K562 (cell line): Measurements from ENCODE around the gene MACROD2. TPM values are rescaled to one million over a fixed set of nuclear protein-coding genes. Genes with fewer than 3 reads are reported as not detected.

ENCODE experiments used
- ATAC-seq: fragments of 200-7000 bp; cut with Tn5 transposase; 3 replicates; pipeline ENCODE4 v1.9.1; 2020; ENCODE audit warnings: moderate library complexity
- BruUV-seq: library from RNA; stranded (reverse); fragments of 400-500 nt; replicated peaks from 2 replicates; lab custom pipeline; 2021; lab: Mats Ljungman, UMichigan
- CTCF ChIA-PET: fragments of 300-600 bp; formaldehyde crosslinking; extraction: SDS; loops from one replicate; lab custom pipeline; 2021; ENCODE audit warnings: low intra/inter-chr PET ratio; lab: Yijun Ruan, JAX
- POLR2A ChIA-PET: fragments of 300-600, 350-650 bp; sonication (Branson Sonifier 250); formaldehyde crosslinking; extraction: SDS; loops from one replicate; lab custom pipeline; 2021; ENCODE audit warnings: antibody characterized with exemption, inconsistent platforms; lab: Yijun Ruan, JAX
- DNase-seq, 4 experiments: peaks; one replicate each; pipeline versions ENCODE4 v3.0.0 to v3.0.0-alpha.2; 2011 to 2018; ENCODE audit warnings: low spot score in 3 of 4, mixed read lengths in 3 of 4; ENCODE audit errors: extremely low read depth in 1 of 4
- FAIRE-seq: peaks from 2 replicates; lab custom pipeline; 2011; peaks lifted over from hg19 to GRCh38; lab: Jason Lieb, UNC
- H2AFZ ChIP-seq: 2 replicates; pipeline ENCODE4 v1.6.0; 2011; ENCODE audit warnings: low read depth, low read length, control low read depth, inconsistent platforms
- H3K27ac ChIP-seq: fragments of 200-600 bp; 3 replicates; pipeline ENCODE4 v1.8.0; 2011; ENCODE audit warnings: low read depth, mild to moderate bottlenecking, control low read depth, inconsistent platforms, low read length, moderate library complexity, mixed read lengths; ENCODE audit errors: extremely low read depth
- H3K27me3 ChIP-seq, 2 experiments: fragments of 300-600 bp in 1 of 2; 2 replicates in 1 of 2; 3 replicates in 1 of 2; pipeline versions ENCODE4 v1.6.0 to v1.8.0; 2011; ENCODE audit warnings: inconsistent platforms in 2 of 2, low read length in 2 of 2, mild to moderate bottlenecking in 1 of 2, mixed read lengths in 1 of 2, moderate library complexity in 1 of 2; ENCODE audit not compliant: control insufficient read depth in 2 of 2, insufficient read depth in 2 of 2
- H3K36me3 ChIP-seq: fragments of 300-600 bp; 3 replicates; pipeline ENCODE4 v1.8.0; 2011; ENCODE audit warnings: mild to moderate bottlenecking, low read length, inconsistent platforms; ENCODE audit not compliant: control insufficient read depth, insufficient read depth
- H3K4me1 ChIP-seq, 2 experiments: fragments of 200-600 bp in 1 of 2; replicated peaks in 1 of 2; 2 replicates in 1 of 2; 3 replicates in 1 of 2; pipeline versions ENCODE4 v1.5.1 to v1.8.0; 2011; ENCODE audit warnings: inconsistent platforms in 2 of 2, low read length in 2 of 2, mild to moderate bottlenecking in 1 of 2, mixed read lengths in 1 of 2, moderate library complexity in 1 of 2; ENCODE audit not compliant: control insufficient read depth in 2 of 2, insufficient read depth in 2 of 2
- H3K4me2 ChIP-seq: 2 replicates; pipeline ENCODE4 v1.6.1; 2011; ENCODE audit warnings: low read length, control low read depth, inconsistent platforms, mixed read lengths; ENCODE audit not compliant: insufficient read depth
- H3K4me3 ChIP-seq: fragments of 200-600 bp; sonication (generic), shearing (Covaris generic); 2 replicates; pipeline ENCODE4 v1.5.1; 2016; ENCODE audit warnings: control low read depth, inconsistent platforms
- H3K79me2 ChIP-seq: fragments of 200-600 bp; 3 replicates; pipeline ENCODE4 v1.8.0; 2011; ENCODE audit warnings: low read length, inconsistent platforms; ENCODE audit not compliant: control insufficient read depth, insufficient read depth
- H3K9ac ChIP-seq, 2 experiments: 2 replicates each; pipeline versions ENCODE4 v1.6.0 to v1.6.1; 2011; ENCODE audit warnings: low read depth in 2 of 2, low read length in 2 of 2, control low read depth in 1 of 2, inconsistent platforms in 1 of 2, mild to moderate bottlenecking in 1 of 2, mixed read lengths in 1 of 2; ENCODE audit not compliant: insufficient read depth in 1 of 2
- H3K9me1 ChIP-seq: one replicate; pipeline ENCODE4 v1.6.0; 2011; ENCODE audit warnings: inconsistent platforms, mild to moderate bottlenecking, low read length, moderate library complexity; ENCODE audit not compliant: control insufficient read depth, insufficient read depth
- H3K9me3 ChIP-seq: replicated peaks from 2 replicates; pipeline ENCODE4 v1.5.1; 2011; ENCODE audit warnings: low read depth, low read length, inconsistent platforms; ENCODE audit not compliant: control insufficient read depth, insufficient read depth
- H4K20me1 ChIP-seq: replicated peaks from 2 replicates; pipeline ENCODE4 v1.6.1; 2011; ENCODE audit warnings: low read length, inconsistent platforms, mixed read lengths; ENCODE audit not compliant: control insufficient read depth, insufficient read depth
- TGIF2 ChIP-seq: sonication (generic); formaldehyde crosslinking; IDR thresholded peaks from 2 replicates; pipeline ENCODE4 v1.8.1; 2022; ENCODE audit warnings: mild to moderate bottlenecking, missing genetic modification reagents, moderate library complexity
- whole genome bisulfite sequencing: fragments of 100-300 bp; shearing (Covaris generic); methylation state at CpG from one replicate; pipeline ENCODE4 v1.1.6; 2016; ENCODE audit warnings: low coverage, mixed read lengths; ENCODE audit not compliant: insufficient coverage; ENCODE audit errors: missing lambda C conversion rate; 5-methylcytosine and 5-hydroxymethylcytosine counted together
- in situ Hi-C: fragments of 300-500 bp; cut with MboI; formaldehyde crosslinking; loops from 4 replicates; pipeline ENCODE4 v1.15.0; 2018; ENCODE audit warnings: inconsistent platforms, mixed read lengths
- intact Hi-C: fragments of 100-400 bp; cut with micrococcal nuclease; formaldehyde crosslinking; loops from 2 replicates; pipeline ENCODE4 v1.14.2; 2022
- polyA plus RNA-seq, 8 experiments: library from polyadenylated mRNA; depleted of rRNA in 4 of 8; stranded (reverse) in 5 of 8; unstranded in 3 of 8; fragments of >200 nt; fragmentation: Nextera tagmentation in 2 of 8; fragmentation: Illumina TruSeq in 1 of 8; extraction: Ambion mirVana in 2 of 8; extraction: Trizol in 1 of 8; gene quantifications; 2 replicates each; pipeline versions ENCODE4 v1.2.1 to v1.2.3, GENCODE V29; 2011 to 2014; ENCODE audit warnings: inconsistent platforms in 1 of 8, missing spikeins in 1 of 8
- total RNA-seq, 7 experiments: library from RNA; depleted of rRNA in 6 of 7; stranded (reverse); fragments of >200 nt in 6 of 7; fragmentation: Illumina TruSeq in 2 of 7; extraction: Trizol in 2 of 7; gene quantifications; 2 replicates each; pipeline versions ENCODE4 v1.2.1 to v1.2.3, GENCODE V29; 2011 to 2021; ENCODE audit warnings: low replicate concordance in 1 of 7
- TF ChIP-seq, protein P1 (sequence below): sonication (generic); formaldehyde crosslinking; IDR thresholded peaks from 2 replicates; pipeline ENCODE4 v1.8.1; 2023; ENCODE audit warnings: mild to moderate bottlenecking, missing genetic modification reagents
- TF ChIP-seq, protein P2 (sequence below): sonication (generic); formaldehyde crosslinking; IDR thresholded peaks from 2 replicates; pipeline ENCODE4 v1.8.1; 2022; ENCODE audit warnings: missing genetic modification reagents

Gene MACROD2
- total and polyA plus RNA-seq, 9 of the 15 experiments (the other 6 are each of a cell fraction or from before 2014, with no cell fraction given) = not detected

DNA sequence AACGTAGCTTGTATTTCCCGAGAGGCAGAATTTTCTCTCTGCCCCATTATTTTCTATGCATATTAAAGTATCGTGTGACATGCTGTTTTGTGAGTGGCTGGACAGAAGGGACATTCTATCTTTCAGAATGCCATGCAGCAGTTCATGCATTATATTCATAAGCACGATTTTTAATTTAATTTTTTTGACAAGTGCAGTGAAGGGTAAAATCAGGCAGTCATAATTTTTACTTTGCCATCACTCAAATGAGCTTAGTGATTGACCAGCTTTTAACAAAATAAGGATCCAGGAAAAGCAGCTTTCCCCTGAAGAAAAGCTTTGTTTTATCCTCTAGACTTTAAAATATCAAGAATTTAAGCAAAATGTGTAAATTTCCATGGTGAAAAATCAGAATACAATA is 1904.7 kb downstream of the MACROD2 start:
- Histone ChIP-seq H4K20me1 (no peaks in the 10 kb centered on the region), H3K79me2 (no peaks in the 10 kb centered on the region), H2AFZ (no peak overlapping the region), H3K4me2 (no peak overlapping the region), H3K9me3 (no peaks in the 10 kb centered on the region), H3K27ac (no peak overlapping the region), H3K4me3 (no peak overlapping the region), H3K9me1 (no peaks in the 10 kb centered on the region), H3K9ac (no peak overlapping the region), H3K27me3 (no peaks in the 10 kb centered on the region), H3K36me3 (no peaks in the 10 kb centered on the region), H3K4me1 (no peaks in the 10 kb centered on the region)
- FAIRE-seq (no peak), DNase-seq (no peak), ATAC-seq (no peak)
- CTCF ChIA-PET = no interaction called here
- in situ Hi-C loops = no loop called here
- WGBS = 0% methylated on average over 4 of the region's 4 CpGs
- POLR2A ChIA-PET = no interaction called here
- TF ChIP-seq, protein P1, sequence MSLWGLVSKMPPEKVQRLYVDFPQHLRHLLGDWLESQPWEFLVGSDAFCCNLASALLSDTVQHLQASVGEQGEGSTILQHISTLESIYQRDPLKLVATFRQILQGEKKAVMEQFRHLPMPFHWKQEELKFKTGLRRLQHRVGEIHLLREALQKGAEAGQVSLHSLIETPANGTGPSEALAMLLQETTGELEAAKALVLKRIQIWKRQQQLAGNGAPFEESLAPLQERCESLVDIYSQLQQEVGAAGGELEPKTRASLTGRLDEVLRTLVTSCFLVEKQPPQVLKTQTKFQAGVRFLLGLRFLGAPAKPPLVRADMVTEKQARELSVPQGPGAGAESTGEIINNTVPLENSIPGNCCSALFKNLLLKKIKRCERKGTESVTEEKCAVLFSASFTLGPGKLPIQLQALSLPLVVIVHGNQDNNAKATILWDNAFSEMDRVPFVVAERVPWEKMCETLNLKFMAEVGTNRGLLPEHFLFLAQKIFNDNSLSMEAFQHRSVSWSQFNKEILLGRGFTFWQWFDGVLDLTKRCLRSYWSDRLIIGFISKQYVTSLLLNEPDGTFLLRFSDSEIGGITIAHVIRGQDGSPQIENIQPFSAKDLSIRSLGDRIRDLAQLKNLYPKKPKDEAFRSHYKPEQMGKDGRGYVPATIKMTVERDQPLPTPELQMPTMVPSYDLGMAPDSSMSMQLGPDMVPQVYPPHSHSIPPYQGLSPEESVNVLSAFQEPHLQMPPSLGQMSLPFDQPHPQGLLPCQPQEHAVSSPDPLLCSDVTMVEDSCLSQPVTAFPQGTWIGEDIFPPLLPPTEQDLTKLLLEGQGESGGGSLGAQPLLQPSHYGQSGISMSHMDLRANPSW (CRISPR knock-in tag) = no peak
- no peak for TF ChIP-seq TGIF2 (CRISPR knock-in tag)
- TF ChIP-seq, protein P2, sequence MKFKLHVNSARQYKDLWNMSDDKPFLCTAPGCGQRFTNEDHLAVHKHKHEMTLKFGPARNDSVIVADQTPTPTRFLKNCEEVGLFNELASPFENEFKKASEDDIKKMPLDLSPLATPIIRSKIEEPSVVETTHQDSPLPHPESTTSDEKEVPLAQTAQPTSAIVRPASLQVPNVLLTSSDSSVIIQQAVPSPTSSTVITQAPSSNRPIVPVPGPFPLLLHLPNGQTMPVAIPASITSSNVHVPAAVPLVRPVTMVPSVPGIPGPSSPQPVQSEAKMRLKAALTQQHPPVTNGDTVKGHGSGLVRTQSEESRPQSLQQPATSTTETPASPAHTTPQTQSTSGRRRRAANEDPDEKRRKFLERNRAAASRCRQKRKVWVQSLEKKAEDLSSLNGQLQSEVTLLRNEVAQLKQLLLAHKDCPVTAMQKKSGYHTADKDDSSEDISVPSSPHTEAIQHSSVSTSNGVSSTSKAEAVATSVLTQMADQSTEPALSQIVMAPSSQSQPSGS (CRISPR knock-in tag) = no peak
- no TSS peak for BruUV-seq
- intact Hi-C loops = no loop called here
